Stomach smooth muscle (tissue), 2 donors: Measurements from ENCODE around the gene MMP2.

ENCODE experiments used
- H3K27ac ChIP-seq: one replicate; pipeline ENCODE4 v1.7.0; 2013; ENCODE audit warnings: mild to moderate bottlenecking, low read length, inconsistent platforms
- H3K27me3 ChIP-seq, 2 donors: one replicate each; pipeline ENCODE4 v1.7.0; 2013; ENCODE audit warnings: low read length in 2 of 2; ENCODE audit not compliant: insufficient read depth in 2 of 2, control insufficient read depth in 1 of 2
- H3K36me3 ChIP-seq, 2 donors: one replicate each; pipeline ENCODE4 v1.7.0; 2013; ENCODE audit warnings: low read length in 2 of 2; ENCODE audit not compliant: control insufficient read depth in 2 of 2, insufficient read depth in 2 of 2
- H3K4me1 ChIP-seq: one replicate; pipeline ENCODE4 v1.7.0; 2013; ENCODE audit warnings: low read length; ENCODE audit not compliant: control insufficient read depth, insufficient read depth
- H3K4me3 ChIP-seq, 2 donors: one replicate each; pipeline ENCODE4 v1.7.0; 2013; ENCODE audit warnings: low read length in 2 of 2
- H3K9ac ChIP-seq, 2 donors: one replicate each; pipeline ENCODE4 v1.7.0; 2013; ENCODE audit warnings: low read length in 2 of 2, mild to moderate bottlenecking in 1 of 2
- H3K9me3 ChIP-seq, 2 donors: one replicate each; pipeline ENCODE4 v1.7.0; 2013; ENCODE audit warnings: low read length in 2 of 2; ENCODE audit not compliant: control insufficient read depth in 2 of 2
- donor health status: healthy.
- donor health status: Pancreatic carcinoma.

Gene MMP2

GRCh38 chr16:55540221-55540620 is 61.2 kb downstream of the MMP2 start:
- Histone ChIP-seq H3K4me1 (peaks cover 3% of the 10 kb centered on the region), H3K4me3 (no peak overlapping the region), H3K27me3 (no peaks in the 10 kb centered on the region), H3K9ac (no peak overlapping the region), H3K9me3 (no peaks in the 10 kb centered on the region), H3K27ac (no peak overlapping the region), H3K36me3 (no peaks in the 10 kb centered on the region)

- no peak overlapping the region for H3K27ac ChIP-seq
- H3K4me3 ChIP-seq: no peak overlapping the region
- peaks cover 3% of the 10 kb centered on the region for H3K4me1 ChIP-seq
- H3K9me3 ChIP-seq: no peaks in the 10 kb centered on the region
- no peak overlapping the region for H3K9ac ChIP-seq
- no peaks in the 10 kb centered on the region for H3K36me3 ChIP-seq
- H3K27me3 ChIP-seq: no peaks in the 10 kb centered on the region
Measured at GRCh38 chr16:55542459-55543082, 63.6 kb downstream of the MMP2 start.

- peaks cover 3% of the 10 kb centered on the region for H3K4me1 ChIP-seq
- no peak overlapping the region for H3K4me3 ChIP-seq
- no peak overlapping the region for H3K9ac ChIP-seq
- H3K27ac ChIP-seq: no peak overlapping the region
- no peaks in the 10 kb centered on the region for H3K9me3 ChIP-seq
- H3K36me3 ChIP-seq: no peaks in the 10 kb centered on the region
- no peaks in the 10 kb centered on the region for H3K27me3 ChIP-seq
Measured at GRCh38 chr16:55543472-55543871, 64.5 kb downstream of the MMP2 start.

GRCh38 chr16:55552621-55553020 is 73.6 kb downstream of the MMP2 start:
- Histone ChIP-seq H3K27me3 (no peaks in the 10 kb centered on the region), H3K27ac (no peak overlapping the region), H3K4me3 (no peak overlapping the region), H3K36me3 (no peaks in the 10 kb centered on the region), H3K9me3 (no peaks in the 10 kb centered on the region), H3K9ac (no peak overlapping the region), H3K4me1 (no peaks in the 10 kb centered on the region)

GRCh38 chr16:55555436-55555835 is 76.4 kb downstream of the MMP2 start:
- Histone ChIP-seq H3K9me3 (no peaks in the 10 kb centered on the region), H3K27me3 (no peaks in the 10 kb centered on the region), H3K36me3 (no peaks in the 10 kb centered on the region), H3K27ac (no peak overlapping the region), H3K4me1 (peaks cover 4% of the 10 kb centered on the region), H3K4me3 (no peak overlapping the region), H3K9ac (no peak overlapping the region)
